WTC11 (cell line): Measurements from ENCODE around the gene RWDD1. TPM values are rescaled to one million over a fixed set of nuclear protein-coding genes. Genes with fewer than 3 reads are reported as not detected.

Source experiments
- ATAC-seq: fragments of 200-7000 bp; cut with Tn5 transposase; 2 replicates; pipeline ENCODE4 v1.10.0; 2021; ENCODE audit warnings: mild to moderate bottlenecking, moderate library complexity
- CTCF ChIA-PET: fragments of 300-600 bp; sonication (Branson Sonifier 250); formaldehyde crosslinking; loops from one replicate; lab custom pipeline; 2021; ENCODE audit warnings: antibody characterized with exemption; lab: Charles Lee
- POLR2A ChIA-PET: fragments of 350-600 bp; sonication (Branson Sonifier 250); formaldehyde crosslinking; loops from one replicate; lab custom pipeline; 2021; ENCODE audit warnings: antibody characterized with exemption; lab: Charles Lee
- DNase-seq: peaks from one replicate; pipeline ENCODE4 v3.0.0; 2021; ENCODE audit warnings: low spot score
- H3K27ac Mint-ChIP-seq: 2 replicates; pipeline ENCODE4 v1.8.0; 2021; ENCODE audit warnings: mixed read lengths
- H3K27me3 Mint-ChIP-seq: 2 replicates; pipeline ENCODE4 v1.8.0; 2021; ENCODE audit warnings: low read depth, mild to moderate bottlenecking, moderate library complexity, mixed read lengths
- H3K36me3 Mint-ChIP-seq: 2 replicates; pipeline ENCODE4 v1.8.0; 2021; ENCODE audit warnings: mixed read lengths
- H3K4me1 Mint-ChIP-seq: 2 replicates; pipeline ENCODE4 v1.8.0; 2022; ENCODE audit warnings: mixed read lengths
- H3K4me3 Mint-ChIP-seq: 2 replicates; pipeline ENCODE4 v1.8.0; 2021; ENCODE audit warnings: mild to moderate bottlenecking, moderate library complexity, mixed read lengths
- H3K9me3 Mint-ChIP-seq: 2 replicates; pipeline ENCODE4 v1.8.0; 2021; ENCODE audit warnings: mixed read lengths
- AFF4 ChIP-seq: sonication (generic); formaldehyde crosslinking; IDR thresholded peaks from 2 replicates; pipeline ENCODE4 v1.8.1; 2023; ENCODE audit warnings: mild to moderate bottlenecking, missing genetic modification reagents, borderline replicate concordance
- CREM ChIP-seq: sonication (generic); formaldehyde crosslinking; IDR thresholded peaks from 2 replicates; pipeline ENCODE4 v1.8.1; 2022; ENCODE audit warnings: mild to moderate bottlenecking, missing genetic modification reagents, moderate library complexity
- ETV6 ChIP-seq: sonication (generic); formaldehyde crosslinking; IDR thresholded peaks from 2 replicates; pipeline ENCODE4 v1.8.1; 2022; ENCODE audit warnings: mild to moderate bottlenecking, missing genetic modification reagents
- GABPB1 ChIP-seq: sonication (generic); formaldehyde crosslinking; IDR thresholded peaks from 2 replicates; pipeline ENCODE4 v1.8.1; 2023; ENCODE audit warnings: mild to moderate bottlenecking, missing genetic modification reagents
- GTF2I ChIP-seq: fragments of 250-450 bp; sonication (Bioruptor Pico); conservative IDR thresholded peaks from 2 replicates; pipeline ENCODE4 v1.4.0; 2021; ENCODE audit warnings: mild to moderate bottlenecking
- IRF2 ChIP-seq: sonication (generic); formaldehyde crosslinking; IDR thresholded peaks from 2 replicates; pipeline ENCODE4 v1.8.0; 2022; ENCODE audit warnings: low read depth, missing genetic modification reagents, borderline replicate concordance
- MYBL2 ChIP-seq: sonication (generic); formaldehyde crosslinking; IDR thresholded peaks from 2 replicates; pipeline ENCODE4 v1.8.1; 2023; ENCODE audit warnings: mild to moderate bottlenecking, moderate library complexity, missing genetic modification reagents
- NFYB ChIP-seq: sonication (generic); formaldehyde crosslinking; conservative IDR thresholded peaks from 2 replicates; pipeline ENCODE4 v1.8.0; 2022; ENCODE audit warnings: low read depth, missing genetic modification reagents
- NR1H2 ChIP-seq: sonication (generic); formaldehyde crosslinking; IDR thresholded peaks from 2 replicates; pipeline ENCODE4 v1.9.0; 2021; ENCODE audit warnings: mild to moderate bottlenecking, moderate library complexity, missing genetic modification reagents
- PREB ChIP-seq: sonication (generic); formaldehyde crosslinking; IDR thresholded peaks from 2 replicates; pipeline ENCODE4 v1.8.1; 2022; ENCODE audit warnings: mild to moderate bottlenecking, missing genetic modification reagents, moderate library complexity, borderline replicate concordance
- SMAD3 ChIP-seq: sonication (generic); formaldehyde crosslinking; IDR thresholded peaks from 2 replicates; pipeline ENCODE4 v1.8.0; 2022; ENCODE audit warnings: missing genetic modification reagents, mild to moderate bottlenecking, borderline replicate concordance
- STAT6 ChIP-seq: sonication (generic); formaldehyde crosslinking; conservative IDR thresholded peaks from 2 replicates; pipeline ENCODE4 v1.8.1; 2023; ENCODE audit warnings: mild to moderate bottlenecking, low read depth, missing genetic modification reagents, moderate library complexity
- TCF7 ChIP-seq: sonication (generic); formaldehyde crosslinking; IDR thresholded peaks from 2 replicates; pipeline ENCODE4 v1.8.0; 2022; ENCODE audit warnings: mild to moderate bottlenecking, low read depth, missing genetic modification reagents, moderate library complexity
- TEAD4 ChIP-seq: sonication (generic); formaldehyde crosslinking; IDR thresholded peaks from 2 replicates; pipeline ENCODE4 v1.8.0; 2022; ENCODE audit warnings: mild to moderate bottlenecking, missing genetic modification reagents
- ZNF425 ChIP-seq: fragments of 250-450 bp; sonication (Bioruptor Pico); conservative IDR thresholded peaks from 2 replicates; pipeline ENCODE4 v1.9.0; 2021; ENCODE audit warnings: mild to moderate bottlenecking
- ZSCAN18 ChIP-seq: fragments of 250-450 bp; sonication (Bioruptor Pico); IDR thresholded peaks from 2 replicates; pipeline ENCODE4 v2.1.2; 2022; ENCODE audit warnings: mild to moderate bottlenecking, moderate library complexity
- total RNA-seq: library from RNA; stranded (reverse); gene quantifications from 3 replicates; pipeline ENCODE4 v1.2.3, GENCODE V29; 2021

Gene RWDD1
- total RNA-seq, 1 experiment from 2014 or later = 33.8 TPM

GRCh38 chr6:116522896-116523295, 48.4 kb upstream of the RWDD1 start (continued):
- TF ChIP-seq ZNF425 (CRISPR knock-in tag) (no peak), ETV6 (CRISPR knock-in tag) (no peak), MYBL2 (CRISPR knock-in tag) (no peak), AFF4 (CRISPR knock-in tag) (no peak)

- no peak for ATAC-seq
- H3K27ac Mint-ChIP-seq = peak overlapping the region; percentile 38; the same call in 1 of the 2 replicates
- H3K4me1 Mint-ChIP-seq = peaks cover 30% of the 10 kb centered on the region
- no peaks in the 10 kb centered on the region for H3K36me3 Mint-ChIP-seq
- ChIA-PET POLR2A (no interaction called here), CTCF (interaction anchor here (0.8 to 1.9 kb wide), 4 partner anchors 9 to 256 kb away, joined by 3 to 9 read pairs (median 4); partner anchors contain the start of gene CALHM5)
- no peaks in the 10 kb centered on the region for H3K9me3 Mint-ChIP-seq
- no peak for DNase-seq
- H3K4me3 Mint-ChIP-seq = no peak overlapping the region
- H3K27me3 Mint-ChIP-seq = no peaks in the 10 kb centered on the region
- TF ChIP-seq SMAD3 (CRISPR knock-in tag) (no peak), PREB (CRISPR knock-in tag) (no peak), IRF2 (CRISPR knock-in tag) (no peak), CREM (no peak), NFYB (CRISPR knock-in tag) (no peak), ZSCAN18 (CRISPR knock-in tag) (no peak), STAT6 (CRISPR knock-in tag) (no peak), GABPB1 (CRISPR knock-in tag) (no peak), TEAD4 (CRISPR knock-in tag) (no peak), TCF7 (CRISPR knock-in tag) (no peak), GTF2I (CRISPR knock-in tag) (no peak), NR1H2 (CRISPR knock-in tag) (no peak), ZNF425 (CRISPR knock-in tag) (no peak)
These were observed 47.1 kb upstream of the RWDD1 start for GRCh38 chr6:116524236-116524635.
